Stimulated activated CD8-positive, alpha-beta memory T cell treated with anti-CD3 and anti-CD28 coated beads, Interleukin-4, amount 100 ng/mL, for 48 hours (primary cell): Measurements from ENCODE around the gene STAT5B.
"Not testable (repeated sequence)": the region's sequence is repeated elsewhere in the genome, so short reads cannot be mapped to it uniquely, and the experiment has no call there.

Source experiments
- DNase-seq: peaks from one replicate; pipeline ENCODE4 v3.0.0-alpha.2; 2020

Gene STAT5B

GRCh38 chr17:42305543-42306384, 29.6 kb upstream of the STAT5B start:
- DNase-seq: no peak

- DNase-seq: not testable (repeated sequence)
Observed at GRCh38 chr17:42305031-42305330, 28.8 kb upstream of the STAT5B start.

GRCh38 chr17:42304187-42305030, 28.2 kb upstream of the STAT5B start:
- DNase-seq: no peak

- DNase-seq: no peak
Observed at GRCh38 chr17:42303694-42304093, 27.5 kb upstream of the STAT5B start.

- DNase-seq: no peak
Observed at GRCh38 chr17:42301022-42301421, 24.8 kb upstream of the STAT5B start.

- not testable (repeated sequence) for DNase-seq
Observed at GRCh38 chr17:42299913-42300312, 23.7 kb upstream of the STAT5B start.

GRCh38 chr17:42299361-42299760, 23.2 kb upstream of the STAT5B start:
- not testable (repeated sequence) for DNase-seq

- DNase-seq: not testable (repeated sequence)
Observed at GRCh38 chr17:42297775-42298174, 21.6 kb upstream of the STAT5B start.

GRCh38 chr17:42296012-42296411, 19.8 kb upstream of the STAT5B start:
- no peak for DNase-seq

GRCh38 chr17:42294469-42295398, 18.5 kb upstream of the STAT5B start:
- no peak for DNase-seq

GRCh38 chr17:42291129-42291528, 14.9 kb upstream of the STAT5B start:
- no peak for DNase-seq

GRCh38 chr17:42290577-42290976, 14.4 kb upstream of the STAT5B start:
- DNase-seq: no peak

- peak; percentile 78 for DNase-seq
Observed at GRCh38 chr17:42289611-42290181, 13.5 kb upstream of the STAT5B start.

- peak; percentile 74 for DNase-seq
Observed at GRCh38 chr17:42288803-42289610, 12.8 kb upstream of the STAT5B start.

GRCh38 chr17:42287977-42288802, 12.0 kb upstream of the STAT5B start, which contains the start of gene STAT5A:
STAT5A (plus strand) TSS chr17:42288498; CDS start chr17:42289412, 914 bp downstream.
- DNase-seq: peak; percentile 81

- peak; percentile 67 for DNase-seq
Observed at GRCh38 chr17:42287305-42287976, 11.2 kb upstream of the STAT5B start.

GRCh38 chr17:42286411-42287221, 10.4 kb upstream of the STAT5B start:
- DNase-seq: peak; percentile 30

- peak; percentile 19 for DNase-seq
Observed at GRCh38 chr17:42285346-42286050, 9.3 kb upstream of the STAT5B start.
